DOHH2 (cell line): ENCODE measurements around the gene HIVEP2.

Source experiments
- CTCF ChIP-seq: fragments of 200-600 bp; sonication (generic); IDR thresholded peaks from one replicate; pipeline ENCODE4 v1.5.1; 2014; ENCODE audit warnings: antibody characterized with exemption, mild to moderate bottlenecking, low read depth, low read length; ENCODE audit not compliant: poor library complexity, severe bottlenecking
- EZH2phosphoT487 ChIP-seq: fragments of 200-600 bp; sonication (generic); IDR thresholded peaks from 2 replicates; pipeline ENCODE4 v1.6.1; 2017; ENCODE audit warnings: borderline replicate concordance, mild to moderate bottlenecking, antibody characterized with exemption, low read length, moderate library complexity, mixed read lengths

GRCh38 chr6:142888456-142888855 lies 56.5 kb downstream of the HIVEP2 start:
- TF ChIP-seq CTCF, result no peak
- TF ChIP-seq EZH2phosphoT487, result no peak
